HEK293T (cell line): ENCODE measurements around the gene BEST1.

Experiments used
- ARNT ChIP-seq: fragments of 450-650 bp; IDR thresholded peaks from 2 replicates; pipeline ENCODE4 v1.6.1; 2017; ENCODE audit warnings: mild to moderate bottlenecking
- BHLHE40 ChIP-seq: fragments of 450-650 bp; IDR thresholded peaks from 2 replicates; pipeline ENCODE4 v1.6.1; 2016; ENCODE audit warnings: mild to moderate bottlenecking, moderate library complexity, borderline replicate concordance
- CTBP1 ChIP-seq: fragments of 450-650 bp; IDR thresholded peaks from 2 replicates; pipeline ENCODE4 v1.6.1; 2016; ENCODE audit warnings: borderline replicate concordance
- ELF4 ChIP-seq: fragments of 450-650 bp; IDR thresholded peaks from 2 replicates; pipeline ENCODE4 v1.6.1; 2017; ENCODE audit warnings: antibody characterized with exemption
- FOXA1 ChIP-seq: fragments of 450-650 bp; IDR thresholded peaks from 2 replicates; pipeline ENCODE4 v1.6.1; 2016; ENCODE audit warnings: mild to moderate bottlenecking
- FOXK2 ChIP-seq: fragments of 450-650 bp; IDR thresholded peaks from 2 replicates; pipeline ENCODE4 v1.6.1; 2016; ENCODE audit warnings: mild to moderate bottlenecking
- FOXM1 ChIP-seq: fragments of 450-650 bp; IDR thresholded peaks from 2 replicates; pipeline ENCODE4 v1.6.1; 2017; ENCODE audit warnings: mild to moderate bottlenecking, borderline replicate concordance
- L3MBTL2 ChIP-seq: fragments of 450-650 bp; conservative IDR thresholded peaks from 2 replicates; pipeline ENCODE4 v1.6.1; 2016; ENCODE audit warnings: mild to moderate bottlenecking
- LEF1 ChIP-seq: fragments of 450-650 bp; IDR thresholded peaks from 2 replicates; pipeline ENCODE4 v1.6.1; 2017; ENCODE audit warnings: mild to moderate bottlenecking, borderline replicate concordance
- SUZ12 ChIP-seq: fragments of 450-650 bp; IDR thresholded peaks from 2 replicates; pipeline ENCODE4 v1.6.1; 2016; ENCODE audit warnings: mild to moderate bottlenecking
- TARDBP ChIP-seq: fragments of 450-650 bp; IDR thresholded peaks from 2 replicates; pipeline ENCODE4 v1.6.1; 2016

- TF ChIP-seq FOXA1 (no peak), TARDBP (no peak), ELF4 (no peak), ARNT (no peak), LEF1 (no peak), SUZ12 (no peak), L3MBTL2 (no peak), CTBP1 (no peak), BHLHE40 (no peak), FOXK2 (no peak), FOXM1 (no peak)
These were observed 43.6 kb upstream of the BEST1 start for GRCh38 chr11:61906522-61906909.
